Stomach (tissue), 4 donors: ENCODE data around the gene FYN.

ENCODE experiments used
- POLR2A ChIP-seq, 4 donors: fragments of 450-650 bp; IDR thresholded peaks; one replicate each; pipeline ENCODE4 v1.6.1; 2016; ENCODE audit warnings: antibody characterized with exemption in 4 of 4, control low read depth in 2 of 4, mild to moderate bottlenecking in 1 of 4, moderate library complexity in 1 of 4
- TF ChIP-seq, protein P1 (sequence below), 7 experiments: fragments of 450-650 bp in 4 of 7; fragments of 200-600 bp in 3 of 7; sonication (generic) in 3 of 7; IDR thresholded peaks; one replicate each; pipeline ENCODE4 v1.5.1; 2016 to 2019; ENCODE audit warnings: antibody characterized with exemption in 7 of 7, control low read depth in 2 of 7, mild to moderate bottlenecking in 1 of 7

- TF ChIP-seq, protein P1, sequence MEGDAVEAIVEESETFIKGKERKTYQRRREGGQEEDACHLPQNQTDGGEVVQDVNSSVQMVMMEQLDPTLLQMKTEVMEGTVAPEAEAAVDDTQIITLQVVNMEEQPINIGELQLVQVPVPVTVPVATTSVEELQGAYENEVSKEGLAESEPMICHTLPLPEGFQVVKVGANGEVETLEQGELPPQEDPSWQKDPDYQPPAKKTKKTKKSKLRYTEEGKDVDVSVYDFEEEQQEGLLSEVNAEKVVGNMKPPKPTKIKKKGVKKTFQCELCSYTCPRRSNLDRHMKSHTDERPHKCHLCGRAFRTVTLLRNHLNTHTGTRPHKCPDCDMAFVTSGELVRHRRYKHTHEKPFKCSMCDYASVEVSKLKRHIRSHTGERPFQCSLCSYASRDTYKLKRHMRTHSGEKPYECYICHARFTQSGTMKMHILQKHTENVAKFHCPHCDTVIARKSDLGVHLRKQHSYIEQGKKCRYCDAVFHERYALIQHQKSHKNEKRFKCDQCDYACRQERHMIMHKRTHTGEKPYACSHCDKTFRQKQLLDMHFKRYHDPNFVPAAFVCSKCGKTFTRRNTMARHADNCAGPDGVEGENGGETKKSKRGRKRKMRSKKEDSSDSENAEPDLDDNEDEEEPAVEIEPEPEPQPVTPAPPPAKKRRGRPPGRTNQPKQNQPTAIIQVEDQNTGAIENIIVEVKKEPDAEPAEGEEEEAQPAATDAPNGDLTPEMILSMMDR (IDR thresholded peaks at IDR 0.05), result no peak
- no peak for TF ChIP-seq POLR2A (IDR thresholded peaks at IDR 0.05)
Observed at GRCh38 chr6:111792914-111793700, 80.1 kb downstream of the FYN start.
